Stimulated activated naive CD8-positive, alpha-beta T cell treated with anti-CD3 and anti-CD28 coated beads, Interleukin-15, amount 100 ng/mL, for 72 hours (primary cell): ENCODE measurements around the gene DOK5.

Source experiments
- ATAC-seq: fragments of 150-1000 bp; cut with Tn5 transposase; 2 replicates; pipeline ENCODE4 v1.10.0; 2021; ENCODE audit warnings: mild to moderate bottlenecking, moderate library complexity
- DNase-seq, 2 donors: peaks; one replicate each; pipeline ENCODE4 v3.0.0; 2021 to 2022
- H3K27ac Mint-ChIP-seq, 2 donors: one replicate each; pipeline ENCODE4 v1.8.0; 2022; ENCODE audit warnings: mild to moderate bottlenecking in 2 of 2, mixed read lengths in 2 of 2, moderate library complexity in 2 of 2
- H3K27me3 Mint-ChIP-seq: one replicate; pipeline ENCODE4 v1.8.0; 2022; ENCODE audit warnings: mixed read lengths
- H3K4me1 Mint-ChIP-seq: one replicate; pipeline ENCODE4 v1.8.0; 2022; ENCODE audit warnings: mild to moderate bottlenecking, mixed read lengths
- H3K4me3 Mint-ChIP-seq, 2 donors: one replicate each; pipeline ENCODE4 v1.8.0; 2022; ENCODE audit warnings: mild to moderate bottlenecking in 2 of 2, mixed read lengths in 2 of 2, moderate library complexity in 1 of 2
- H3K9me3 Mint-ChIP-seq, 2 donors: one replicate each; pipeline ENCODE4 v1.8.0; 2022; ENCODE audit warnings: mixed read lengths in 2 of 2

Gene DOK5

GRCh38 chr20:54517241-54517975, 42.0 kb downstream of the DOK5 start:
- Mint-ChIP-seq H3K27me3 (no peaks in the 10 kb centered on the region), H3K27ac (no peak overlapping the region), H3K9me3 (peaks cover 0 to 6% of the 10 kb centered on the region in 2 donors), H3K4me3 (no peak overlapping the region), H3K4me1 (no peaks in the 10 kb centered on the region)
- DNase-seq = no peak
- ATAC-seq = no peak

DNA sequence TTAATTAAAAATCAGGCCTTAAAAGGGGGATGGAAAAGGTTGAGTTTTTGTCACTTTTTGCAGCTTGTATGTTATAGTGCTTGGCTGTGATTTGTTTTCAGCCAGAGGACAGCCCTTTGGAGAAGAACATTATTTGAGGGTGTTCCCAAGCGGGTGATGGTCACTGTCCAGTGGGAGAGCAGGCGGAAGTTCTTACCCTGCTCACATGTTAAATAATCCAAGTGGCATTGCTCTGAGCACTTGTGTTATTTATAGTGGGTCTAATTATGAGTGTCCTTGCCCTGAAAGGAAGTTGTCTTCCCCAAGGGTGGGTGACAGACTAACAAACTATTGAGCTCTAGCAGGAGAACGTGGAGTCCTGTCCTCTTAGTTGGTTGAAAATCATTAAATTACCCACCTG, 49.5 kb downstream of the DOK5 start:
- H3K9me3 Mint-ChIP-seq = peaks cover 0 to 6% of the 10 kb centered on the region in 2 donors
- peaks cover 18% of the 10 kb centered on the region for H3K27me3 Mint-ChIP-seq

GRCh38 chr20:54525916-54526590, 50.7 kb downstream of the DOK5 start:
- H3K9me3 Mint-ChIP-seq = peaks cover 2 to 5% of the 10 kb centered on the region in 2 donors
- no peak overlapping the region for H3K4me3 Mint-ChIP-seq
- peaks cover 18% of the 10 kb centered on the region for H3K27me3 Mint-ChIP-seq
- no peaks in the 10 kb centered on the region for H3K4me1 Mint-ChIP-seq
- DNase-seq = no peak
- no peak for ATAC-seq
- no peak overlapping the region for H3K27ac Mint-ChIP-seq

More for the DNA sequence above, 49.5 kb downstream of the DOK5 start:
- DNase-seq (no peak), ATAC-seq (no peak)
- Mint-ChIP-seq H3K27ac (no peak overlapping the region), H3K4me3 (no peak overlapping the region), H3K4me1 (no peaks in the 10 kb centered on the region)

GRCh38 chr20:54526801-54527200, 51.4 kb downstream of the DOK5 start:
- no peak for ATAC-seq
- Mint-ChIP-seq H3K4me1 (no peaks in the 10 kb centered on the region), H3K27ac (no peak overlapping the region), H3K9me3 (peaks cover 0 to 5% of the 10 kb centered on the region in 2 donors), H3K4me3 (no peak overlapping the region), H3K27me3 (peaks cover 18% of the 10 kb centered on the region)
- DNase-seq = no peak

GRCh38 chr20:54532573-54532972, 57.2 kb downstream of the DOK5 start:
- DNase-seq (no peak), ATAC-seq (no peak)
- H3K4me3 Mint-ChIP-seq = no peak overlapping the region
- peaks cover 9% of the 10 kb centered on the region for H3K27me3 Mint-ChIP-seq
- H3K9me3 Mint-ChIP-seq = peaks cover 0 to 9% of the 10 kb centered on the region in 2 donors
- H3K4me1 Mint-ChIP-seq = no peaks in the 10 kb centered on the region
- H3K27ac Mint-ChIP-seq = peak overlapping the region in 1 of 2 donors; percentile 20

GRCh38 chr20:54534101-54534500, 58.7 kb downstream of the DOK5 start:
- H3K4me1 Mint-ChIP-seq = no peaks in the 10 kb centered on the region

DNA sequence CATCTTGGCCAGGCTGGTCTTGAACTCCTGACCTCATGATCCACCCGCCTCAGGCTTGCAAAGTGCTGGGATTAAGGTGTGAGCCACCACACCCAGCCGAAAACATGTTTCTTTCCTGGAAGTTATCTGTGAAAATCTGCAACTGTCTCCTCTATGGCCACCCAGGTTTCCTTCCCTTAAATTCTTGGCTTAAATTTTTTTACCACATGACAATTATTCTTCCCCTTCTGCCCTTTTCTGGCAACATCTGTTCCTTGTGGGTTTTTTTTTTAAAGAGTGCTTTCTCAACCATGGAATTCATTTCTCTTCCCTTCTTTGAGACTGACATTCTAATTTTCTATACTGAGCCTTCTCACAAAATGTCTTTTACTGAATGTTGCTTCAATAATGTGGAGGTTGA, 59.6 kb downstream of the DOK5 start:
- DNase-seq (no peak), ATAC-seq (no peak)
- Mint-ChIP-seq H3K9me3 (peaks cover 0 to 10% of the 10 kb centered on the region in 2 donors), H3K27me3 (peaks cover 5% of the 10 kb centered on the region), H3K27ac (no peak overlapping the region), H3K4me3 (no peak overlapping the region), H3K4me1 (no peaks in the 10 kb centered on the region)

More at GRCh38 chr20:54534101-54534500, 58.7 kb downstream of the DOK5 start:
- ATAC-seq (no peak), DNase-seq (no peak)
- Mint-ChIP-seq H3K27ac (no peak overlapping the region), H3K27me3 (peaks cover 5% of the 10 kb centered on the region), H3K4me3 (no peak overlapping the region), H3K9me3 (peaks cover 0 to 10% of the 10 kb centered on the region in 2 donors)

- H3K27me3 Mint-ChIP-seq = peaks cover 5% of the 10 kb centered on the region
- no peak for DNase-seq
- peaks cover 0 to 5% of the 10 kb centered on the region in 2 donors for H3K9me3 Mint-ChIP-seq
- H3K4me1 Mint-ChIP-seq = no peaks in the 10 kb centered on the region
- no peak overlapping the region for H3K4me3 Mint-ChIP-seq
- no peak for ATAC-seq
- H3K27ac Mint-ChIP-seq = no peak overlapping the region
Measured at GRCh38 chr20:54535746-54536145, 60.4 kb downstream of the DOK5 start.

GRCh38 chr20:54539521-54540046, 64.2 kb downstream of the DOK5 start:
- Mint-ChIP-seq H3K27me3 (no peaks in the 10 kb centered on the region), H3K4me1 (no peaks in the 10 kb centered on the region), H3K9me3 (peaks cover 0 to 5% of the 10 kb centered on the region in 2 donors), H3K27ac (no peak overlapping the region), H3K4me3 (no peak overlapping the region)
- no peak for DNase-seq
- no peak for ATAC-seq

DNA sequence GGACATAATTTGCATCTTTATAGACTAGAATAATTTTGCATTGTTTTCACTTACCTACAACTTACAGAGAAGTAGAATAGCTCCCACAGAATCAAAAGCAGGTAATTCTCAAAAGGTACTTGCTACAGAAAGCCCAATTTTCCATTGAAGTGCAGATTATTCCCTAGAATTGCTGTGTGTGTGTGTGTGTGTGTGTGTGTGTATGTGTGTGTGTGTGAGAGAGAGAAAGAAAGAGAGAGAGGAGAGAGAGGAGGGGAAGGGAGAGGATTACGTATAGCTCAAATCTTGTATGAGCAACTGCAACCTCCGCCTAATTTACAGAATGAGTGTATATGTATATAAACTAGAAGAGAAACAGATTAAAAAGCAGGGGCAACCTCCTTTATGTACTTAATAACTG, 68.0 kb downstream of the DOK5 start:
- DNase-seq = no peak
- no peak for ATAC-seq

DNA sequence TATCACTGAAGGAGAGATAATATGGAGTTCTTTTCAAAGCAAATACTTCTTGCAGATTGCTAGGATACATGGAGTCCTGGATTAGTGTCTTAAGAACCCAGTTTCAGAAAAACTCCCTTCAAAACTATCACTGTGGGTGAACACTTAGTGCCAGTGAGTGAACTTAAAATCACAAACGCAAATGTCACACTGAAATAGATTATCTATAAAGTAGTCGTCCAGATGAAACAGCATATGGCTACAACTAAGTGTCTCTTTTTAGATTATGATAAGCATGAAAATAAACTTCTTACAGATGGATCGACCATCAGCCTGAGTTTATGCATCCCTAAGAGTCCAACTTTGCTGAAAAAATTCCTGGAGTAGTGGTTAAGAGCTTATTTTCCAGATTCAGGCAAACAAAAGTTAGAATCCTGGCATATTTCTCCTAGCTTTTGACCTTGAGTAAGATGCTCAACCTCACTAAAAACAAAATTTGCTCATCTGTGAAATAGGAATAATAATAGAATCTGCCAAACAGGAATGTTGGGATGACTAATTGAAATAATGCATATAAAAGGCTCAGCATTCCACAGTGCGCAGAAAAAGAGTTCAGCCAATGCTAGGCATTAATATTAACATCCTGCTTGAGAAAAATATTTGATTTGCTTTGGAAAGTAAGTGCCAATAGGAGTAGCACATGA, 70.4 kb downstream of the DOK5 start:
- peaks cover 8% of the 10 kb centered on the region for H3K27me3 Mint-ChIP-seq
- ATAC-seq = no peak
- no peaks in the 10 kb centered on the region for H3K9me3 Mint-ChIP-seq
- no peak for DNase-seq
- H3K4me1 Mint-ChIP-seq = no peaks in the 10 kb centered on the region
- no peak overlapping the region for H3K4me3 Mint-ChIP-seq
- no peak overlapping the region for H3K27ac Mint-ChIP-seq

More for the DNA sequence above, 68.0 kb downstream of the DOK5 start:
- peaks cover 8% of the 10 kb centered on the region for H3K27me3 Mint-ChIP-seq
- H3K4me1 Mint-ChIP-seq = no peaks in the 10 kb centered on the region
- no peaks in the 10 kb centered on the region for H3K9me3 Mint-ChIP-seq
- no peak overlapping the region for H3K4me3 Mint-ChIP-seq
- H3K27ac Mint-ChIP-seq = no peak overlapping the region

DNA sequence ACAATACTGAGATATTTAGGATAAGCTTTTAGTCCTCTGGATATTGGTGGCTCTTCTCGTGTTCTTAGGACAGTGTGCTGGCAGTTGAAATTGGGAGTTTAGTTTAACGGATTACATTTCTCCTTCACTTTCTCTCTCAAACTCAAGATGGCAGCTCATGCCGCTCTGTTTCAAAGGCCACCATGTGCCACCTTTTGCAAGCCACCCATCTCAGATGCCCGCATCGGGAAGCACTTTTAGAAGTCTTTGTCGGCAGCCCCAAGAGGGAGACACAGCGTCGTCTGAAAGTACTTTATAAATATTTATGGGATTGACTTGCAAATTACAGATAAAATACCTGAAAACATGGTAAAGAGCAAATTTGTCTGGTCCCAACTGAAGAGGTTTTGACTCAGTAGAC, 73.5 kb downstream of the DOK5 start:
- Mint-ChIP-seq H3K27ac (no peak overlapping the region), H3K9me3 (no peaks in the 10 kb centered on the region), H3K4me1 (no peaks in the 10 kb centered on the region), H3K27me3 (peaks cover 8% of the 10 kb centered on the region), H3K4me3 (no peak overlapping the region)
- ATAC-seq (no peak), DNase-seq (no peak)

DNA sequence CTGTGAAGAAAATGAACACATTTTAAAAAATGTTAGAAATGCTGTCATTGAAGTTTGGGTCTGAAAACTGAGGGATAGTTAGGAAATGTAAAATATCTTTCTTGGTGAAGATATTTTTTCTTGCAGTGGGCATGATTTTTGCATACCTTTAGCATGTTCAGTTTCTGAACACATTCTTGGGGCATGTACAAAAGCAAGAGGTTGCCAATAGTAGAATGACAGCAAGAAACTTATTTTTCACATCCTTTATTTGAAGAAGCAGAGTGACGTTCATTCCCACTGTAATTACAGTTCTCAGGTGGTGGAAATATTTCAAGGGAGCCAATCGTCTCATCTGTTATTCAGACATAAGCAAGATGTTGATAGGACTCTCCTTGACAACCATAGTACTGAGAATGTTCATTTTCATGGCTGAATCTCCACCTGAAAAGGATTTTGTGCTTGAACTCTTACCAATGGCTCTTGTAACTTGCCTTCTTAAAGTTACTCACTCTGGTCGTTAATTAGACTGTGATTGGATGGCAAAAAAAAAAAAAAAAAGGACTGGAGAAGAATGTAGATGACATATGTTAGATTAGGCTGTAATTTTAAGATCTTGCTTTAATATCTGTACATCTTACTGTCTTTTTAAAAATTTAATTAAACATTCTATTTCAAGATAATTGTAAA, 74.4 kb downstream of the DOK5 start:
- ATAC-seq = no peak

GRCh38 chr20:54550776-54551396, 75.5 kb downstream of the DOK5 start:
- Mint-ChIP-seq H3K27me3 (no peaks in the 10 kb centered on the region), H3K9me3 (no peaks in the 10 kb centered on the region), H3K4me1 (no peaks in the 10 kb centered on the region), H3K27ac (peak overlapping the region in 1 of 2 donors; percentile 27), H3K4me3 (peak overlapping the region in 1 of 2 donors; percentile 10)
- peak; percentile 43 for ATAC-seq
- no peak for DNase-seq

More for the DNA sequence above, 74.4 kb downstream of the DOK5 start:
- no peak for DNase-seq
- Mint-ChIP-seq H3K4me3 (no peak overlapping the region), H3K4me1 (no peaks in the 10 kb centered on the region), H3K27ac (no peak overlapping the region), H3K9me3 (no peaks in the 10 kb centered on the region), H3K27me3 (peaks cover 8% of the 10 kb centered on the region)

GRCh38 chr20:54554006-54554405, 78.6 kb downstream of the DOK5 start:
- ATAC-seq (no peak), DNase-seq (no peak)
- H3K9me3 Mint-ChIP-seq = peaks cover 0 to 5% of the 10 kb centered on the region in 2 donors
- no peaks in the 10 kb centered on the region for H3K4me1 Mint-ChIP-seq
- no peaks in the 10 kb centered on the region for H3K27me3 Mint-ChIP-seq
- no peak overlapping the region for H3K27ac Mint-ChIP-seq
- H3K4me3 Mint-ChIP-seq = no peak overlapping the region
